GM18502 (cell line): ENCODE results near the gene TAGLN2.

Experiments used
- ATAC-seq: cut with Tn5 transposase; IDR thresholded peaks from one replicate; pipeline ENCODE4 v1.9.1; 2021; ENCODE audit warnings: mild to moderate bottlenecking; ENCODE audit not compliant: unreplicated experiment, poor library complexity

Gene TAGLN2

DNA sequence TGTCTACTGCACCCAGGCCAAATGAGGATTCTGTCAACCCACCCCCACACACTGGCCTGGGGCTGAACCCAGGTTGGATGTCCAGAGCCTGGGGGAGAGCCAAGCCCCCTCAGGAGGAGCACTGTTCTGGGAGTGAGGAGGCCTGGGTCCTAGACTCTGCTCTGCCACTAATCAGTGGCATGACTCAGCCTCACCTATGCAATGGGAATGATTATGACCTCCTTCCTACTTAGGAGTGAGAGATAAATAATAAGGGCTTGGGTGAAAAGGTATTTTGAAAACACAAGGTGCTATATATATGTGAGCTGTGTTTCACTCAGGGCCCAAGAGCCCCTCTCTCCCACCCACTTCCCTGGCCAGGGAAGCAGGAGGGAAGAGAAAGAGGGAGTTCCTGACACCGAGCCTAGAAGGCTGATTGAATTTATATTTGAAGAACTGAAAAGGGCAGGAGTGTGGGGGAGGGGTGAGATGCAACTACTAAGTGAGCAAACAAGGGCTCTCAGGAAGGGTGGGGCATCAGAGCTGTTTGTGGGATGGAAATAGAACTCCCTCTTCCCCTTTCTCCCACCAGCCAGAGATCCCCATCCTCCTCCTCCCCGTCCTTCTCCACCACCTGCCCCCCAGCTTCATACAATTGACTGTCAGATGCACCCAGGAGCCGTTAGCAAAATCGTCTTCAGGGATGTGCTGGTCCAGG lies 11.9 kb upstream of the TAGLN2 start:
- no peak for ATAC-seq

GRCh38 chr1:159936273-159936904 lies 11.1 kb upstream of the TAGLN2 start:
- ATAC-seq = no peak

DNA sequence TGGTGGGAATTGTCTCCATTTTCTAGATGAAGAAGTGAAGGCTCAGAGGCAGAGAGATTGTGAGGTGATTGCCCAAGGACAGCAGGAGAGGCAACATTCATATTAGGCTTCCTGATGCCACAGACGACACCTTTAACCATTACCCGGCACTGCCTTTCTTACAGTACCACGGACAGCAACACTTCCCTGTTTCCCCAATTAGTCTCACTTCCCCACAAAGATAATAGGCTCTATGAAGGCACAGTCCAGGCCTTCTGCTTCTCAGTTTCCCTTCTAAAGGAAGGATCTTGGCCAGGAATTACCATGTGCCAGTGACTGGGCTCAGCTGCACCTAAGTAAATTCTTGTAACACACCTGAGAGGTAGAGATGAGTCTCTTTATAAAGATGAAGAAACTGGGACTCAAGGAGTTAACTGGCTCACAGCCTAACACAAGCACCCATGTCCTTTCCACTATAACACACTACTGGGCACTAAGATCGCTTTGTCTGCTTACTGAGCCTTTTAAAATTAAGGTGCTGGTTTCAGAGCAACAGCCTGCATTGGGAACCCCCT lies 10.5 kb upstream of the TAGLN2 start:
- no peak for ATAC-seq

GRCh38 chr1:159935305-159935704 lies 10.0 kb upstream of the TAGLN2 start:
- ATAC-seq = no peak

DNA sequence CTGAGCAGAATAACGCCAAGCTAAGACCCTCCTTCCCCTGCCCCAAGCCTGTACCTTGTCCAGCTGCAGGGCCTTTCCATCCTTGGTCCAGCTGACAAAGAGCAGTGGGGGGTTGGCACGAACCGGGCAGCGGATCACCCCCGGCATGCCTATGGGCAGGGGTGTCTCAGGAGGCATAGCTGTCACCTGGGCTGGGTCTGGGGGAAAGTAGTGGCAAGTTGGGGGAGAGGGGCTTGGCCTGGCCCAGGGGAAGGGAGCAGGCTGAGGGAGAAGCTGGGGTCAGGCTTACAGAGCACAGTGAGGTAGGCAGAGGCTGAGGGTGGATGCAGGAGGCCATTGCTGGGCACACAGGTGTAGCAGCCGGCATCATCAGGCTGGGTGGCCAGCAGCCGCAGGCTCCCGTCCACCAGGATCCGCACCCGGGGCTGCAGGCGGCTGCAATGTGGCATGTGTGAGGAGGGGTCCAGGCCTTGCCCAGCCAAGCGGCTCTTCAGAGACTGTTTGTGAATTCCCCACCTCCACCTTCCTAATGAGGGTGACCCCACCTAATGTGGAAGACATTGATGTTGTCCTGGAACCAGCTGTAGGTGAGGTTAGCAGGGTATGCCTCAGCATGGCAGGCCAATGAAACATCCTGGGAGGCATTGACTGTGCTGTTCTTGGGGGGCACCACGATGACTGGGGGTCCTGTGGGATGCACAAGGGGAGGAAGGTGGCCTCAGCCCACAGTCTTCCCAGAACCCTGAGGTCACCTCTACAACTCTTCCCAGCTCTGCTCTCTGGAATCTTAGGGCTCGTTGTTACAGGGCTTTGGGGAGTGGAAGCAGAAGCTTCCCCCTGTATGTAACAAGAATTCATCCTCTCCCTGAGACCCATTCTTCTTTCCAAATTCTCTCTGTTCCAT lies 9.1 kb upstream of the TAGLN2 start:
- ATAC-seq = no peak

- ATAC-seq = no peak
Observed at GRCh38 chr1:159933347-159933746, 8.0 kb upstream of the TAGLN2 start.

GRCh38 chr1:159932296-159933285 lies 7.3 kb upstream of the TAGLN2 start:
- no peak for ATAC-seq

DNA sequence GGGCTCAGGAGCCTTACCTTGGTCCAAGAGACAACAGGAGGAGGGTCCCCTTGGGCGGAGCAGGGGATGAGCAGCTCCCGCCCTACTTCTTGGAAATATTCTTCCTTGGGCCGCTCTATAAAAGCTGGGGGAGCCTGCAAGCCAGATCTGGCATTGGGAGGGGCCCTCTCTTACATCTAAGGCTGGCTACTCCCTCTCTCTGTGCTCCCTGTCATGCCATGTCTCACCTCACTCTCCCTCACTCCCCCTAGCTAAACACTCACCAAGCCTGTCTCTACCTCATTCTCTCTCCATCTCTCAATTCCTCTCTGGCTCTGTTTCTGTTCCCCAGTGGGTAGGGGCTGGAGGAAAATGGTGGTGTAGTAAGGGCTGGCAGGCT lies 6.5 kb upstream of the TAGLN2 start:
- no peak for ATAC-seq

- ATAC-seq = no peak
Observed at GRCh38 chr1:159931101-159931794, 5.9 kb upstream of the TAGLN2 start.

DNA sequence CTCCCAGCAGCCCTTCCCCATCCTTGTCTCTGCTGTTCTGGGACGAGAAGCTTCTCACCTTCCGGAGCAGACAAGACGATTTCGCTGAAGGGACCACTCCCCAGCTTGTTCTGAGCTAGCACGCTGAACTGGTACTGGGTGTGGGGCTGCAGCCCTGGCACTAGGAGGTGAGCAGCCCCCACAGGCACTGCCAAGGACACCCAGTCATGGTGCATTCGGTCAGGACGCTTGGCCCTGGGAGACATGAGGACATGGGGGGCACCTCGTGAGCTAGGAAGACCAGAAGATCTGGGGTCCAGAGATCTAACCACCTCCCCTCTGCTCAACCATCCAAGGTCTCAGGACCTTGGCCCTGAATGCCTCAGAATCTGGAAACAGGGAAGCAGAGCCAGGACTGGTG lies 5.3 kb upstream of the TAGLN2 start:
- no peak for ATAC-seq

GRCh38 chr1:159930216-159930615 lies 4.9 kb upstream of the TAGLN2 start:
- no peak for ATAC-seq

GRCh38 chr1:159929155-159930051 lies 4.1 kb upstream of the TAGLN2 start:
- ATAC-seq = no peak

DNA sequence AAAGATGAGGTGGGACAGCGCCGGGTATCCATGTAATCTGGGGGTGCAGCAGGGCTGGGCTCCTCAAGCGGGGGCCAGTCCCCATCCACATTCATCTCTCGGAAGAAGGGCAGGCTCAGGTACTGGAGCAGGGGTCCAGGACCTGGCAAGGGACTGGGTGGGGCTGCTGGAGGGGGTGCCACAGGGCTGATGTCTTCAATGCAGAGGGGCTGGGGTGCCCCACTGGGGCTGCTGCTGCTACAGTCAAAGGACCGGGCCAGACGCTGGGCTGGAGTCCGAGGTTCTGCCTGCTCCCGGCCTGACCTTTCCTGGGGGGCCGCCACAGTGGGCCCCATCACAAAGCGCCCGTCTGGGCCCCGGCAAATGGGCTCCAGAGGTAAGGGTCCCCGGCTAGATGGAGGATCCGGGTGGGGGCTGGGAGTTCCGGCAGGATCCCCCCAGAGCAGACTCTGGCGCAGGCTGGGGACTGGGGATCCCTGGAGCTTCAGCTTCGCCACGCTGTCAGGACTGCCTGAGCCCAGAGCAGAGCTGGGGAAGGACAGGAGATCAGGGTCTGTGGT lies 3.3 kb upstream of the TAGLN2 start:
- ATAC-seq = no peak

- no peak for ATAC-seq
Observed at GRCh38 chr1:159927849-159928431, 2.6 kb upstream of the TAGLN2 start.

- ATAC-seq = no peak
Observed at GRCh38 chr1:159927211-159927848, 2.0 kb upstream of the TAGLN2 start.

DNA sequence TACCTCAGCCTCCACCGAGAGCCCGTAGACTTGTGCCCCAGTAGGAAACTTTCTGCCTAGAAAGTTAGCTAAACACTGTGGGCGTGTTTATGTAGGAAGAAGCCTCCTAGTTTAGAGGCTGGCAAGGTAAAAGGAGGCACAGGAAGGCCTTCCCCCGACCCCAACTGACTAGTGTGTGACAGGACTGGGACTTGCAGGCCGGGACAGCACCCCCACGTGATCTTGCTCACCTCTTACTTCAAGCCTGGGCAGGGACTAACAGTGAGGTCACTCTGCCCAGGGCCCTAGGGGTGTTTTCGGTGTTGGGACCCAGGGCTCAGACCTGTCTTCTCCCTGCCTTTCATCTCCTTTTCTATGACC lies 392 bp upstream of the TAGLN2 start:
- no peak for ATAC-seq
